Motor neuron (in vitro differentiated cells): ENCODE results near the gene CDC42BPB. TPM values are rescaled to one million over a fixed set of nuclear protein-coding genes. Genes with fewer than 3 reads are reported as not detected.
"Not testable (repeated sequence)": the region's sequence is repeated elsewhere in the genome, so short reads cannot be mapped to it uniquely, and the experiment has no call there.

Experiments
- ATAC-seq, 8 experiments: fragments of 200-7000 bp; cut with Tn5 transposase; replicated peaks in 6 of 8; 2 replicates each; pipeline ENCODE4 v1.8.0; 2021; ENCODE audit warnings: mild to moderate bottlenecking in 8 of 8, moderate library complexity in 8 of 8
- H3K27ac ChIP-seq, 2 donors: fragments of 250-450 bp; sonication (Bioruptor Pico); 2 replicates each; pipeline ENCODE4 v1.9.0; 2021; ENCODE audit warnings: antibody characterized with exemption in 2 of 2, mild to moderate bottlenecking in 2 of 2, moderate library complexity in 1 of 2
- H3K4me1 ChIP-seq, 2 donors: fragments of 250-450 bp; sonication (Bioruptor Pico); replicated peaks in 1 of 2; 2 replicates each; pipeline ENCODE4 v1.6.1; 2021; ENCODE audit warnings: antibody characterized with exemption in 2 of 2, mild to moderate bottlenecking in 2 of 2, moderate library complexity in 1 of 2
- H3K4me3 ChIP-seq, 5 donors: fragments of 250-450 bp; sonication (Bioruptor Pico); 2 replicates each; pipeline ENCODE4 v1.9.0; 2021; ENCODE audit warnings: antibody characterized with exemption in 5 of 5, mild to moderate bottlenecking in 5 of 5, moderate library complexity in 4 of 5
- WGBS, 10 experiments: fragments of 450-650 bp; shearing (Covaris generic); methylation state at CpG; one replicate each; pipeline ENCODE4 v1.0.0; 2022; 5-methylcytosine and 5-hydroxymethylcytosine counted together
- in situ Hi-C, 9 experiments: fragments of 400-800 bp; cut with MboI; loops; one replicate each; pipeline ENCODE4 v1.15.0; 2021; ENCODE audit warnings: low sequenced_read_pairs in 9 of 9, low pct_unique_long_range_greater_than_20kb in 2 of 9; ENCODE audit not compliant: unreplicated experiment in 9 of 9
- total RNA-seq, 8 experiments: library from RNA; unstranded; fragments of 300-600 nt; gene quantifications; 2 replicates each; pipeline versions ENCODE4 v1.2.3 to v1.2.4, GENCODE V29; 2022

CDC42BPB gene
- total RNA-seq, 8 experiments from 2014 or later: 36.9 to 102 (median 56.4) TPM

- in situ Hi-C loops: no loop called here
- ATAC-seq: no peak
- Histone ChIP-seq H3K4me3 (no peak overlapping the region), H3K4me1 (peaks cover 0 to 12% of the 10 kb centered on the region in 2 donors), H3K27ac (no peak overlapping the region)
- 80 to 100% (median 93%) methylated on average over 1 to 9 of the region's 20 CpGs; no CpG with 5 or more reads in 3 of the 10 experiments for WGBS, 10 experiments
These were observed 15.9 kb downstream of the CDC42BPB start for GRCh38 chr14:103041464-103041863.

- 41 to 100% (median 88%) methylated on average over 1 to 5 of the region's 6 CpGs for whole genome bisulfite sequencing, 10 experiments
- no peak for ATAC-seq
- no peak overlapping the region for H3K27ac ChIP-seq
These were observed 23.7 kb downstream of the CDC42BPB start for GRCh38 chr14:103033681-103034096.

GRCh38 chr14:103031956-103032355 lies 25.4 kb downstream of the CDC42BPB start:
- Histone ChIP-seq H3K4me3 (no peak overlapping the region), H3K27ac (no peak overlapping the region), H3K4me1 (no peaks in the 10 kb centered on the region)
- in situ Hi-C loops: no loop called here
- ATAC-seq: peak in 2 of 8 experiments; percentile 34 to 41
- 77 to 100% (median 84%) methylated on average over 1 to 7 of the region's 9 CpGs; no CpG with 5 or more reads in 2 of the 10 experiments for WGBS, 10 experiments

More at GRCh38 chr14:103033681-103034096, 23.7 kb downstream of the CDC42BPB start:
- Histone ChIP-seq H3K4me1 (no peaks in the 10 kb centered on the region), H3K4me3 (no peak overlapping the region)
- in situ Hi-C loops: no loop called here

GRCh38 chr14:103031566-103031911 lies 25.8 kb downstream of the CDC42BPB start:
- WGBS, 10 experiments: 20 to 100% (median 82%) methylated on average over 1 to 6 of the region's 6 CpGs; no CpG with 5 or more reads in 1 of the 10 experiments
- H3K27ac ChIP-seq: no peak overlapping the region
- in situ Hi-C loops: no loop called here
- no peak overlapping the region for H3K4me3 ChIP-seq
- peak in 1 of 8 experiments; percentile 46 for ATAC-seq
- H3K4me1 ChIP-seq: no peaks in the 10 kb centered on the region

- no peaks in the 10 kb centered on the region for H3K4me1 ChIP-seq
- H3K27ac ChIP-seq: no peak overlapping the region
- in situ Hi-C loops: no loop called here
- 24 to 95% (median 85%) methylated on average over 2 to 8 of the region's 13 CpGs for WGBS, 10 experiments
- H3K4me3 ChIP-seq: no peak overlapping the region
- peak in 2 of 8 experiments; percentile 12 to 46 for ATAC-seq
These were observed 26.4 kb downstream of the CDC42BPB start for GRCh38 chr14:103030741-103031565.

GRCh38 chr14:103029936-103030335 lies 27.4 kb downstream of the CDC42BPB start:
- Histone ChIP-seq H3K4me1 (no peaks in the 10 kb centered on the region), H3K27ac (no peak overlapping the region), H3K4me3 (no peak overlapping the region)
- in situ Hi-C loops: no loop called here
- no peak for ATAC-seq
- WGBS, 10 experiments: 84 to 100% (median 100%) methylated on average over 1 to 6 of the region's 9 CpGs; no CpG with 5 or more reads in 7 of the 10 experiments

GRCh38 chr14:103028772-103029171 lies 28.6 kb downstream of the CDC42BPB start:
- in situ Hi-C loops: no loop called here
- H3K4me1 ChIP-seq: no peaks in the 10 kb centered on the region
- no peak overlapping the region for H3K27ac ChIP-seq
- H3K4me3 ChIP-seq: no peak overlapping the region
- ATAC-seq: no peak

GRCh38 chr14:103028161-103028767 lies 29.1 kb downstream of the CDC42BPB start:
- peak in 1 of 8 experiments; percentile 32 for ATAC-seq
- in situ Hi-C loops: no loop called here

GRCh38 chr14:103027451-103027850 lies 29.9 kb downstream of the CDC42BPB start:
- no peak overlapping the region for H3K4me3 ChIP-seq
- in situ Hi-C loops: no loop called here
- H3K27ac ChIP-seq: no peak overlapping the region

More at GRCh38 chr14:103028161-103028767, 29.1 kb downstream of the CDC42BPB start:
- WGBS, 10 experiments: 74 to 100% (median 90%) methylated on average over 2 to 9 of the region's 11 CpGs; no CpG with 5 or more reads in 1 of the 10 experiments
- H3K27ac ChIP-seq: no peak overlapping the region
- no peak overlapping the region for H3K4me3 ChIP-seq
- peaks cover 0 to under 1% of the 10 kb centered on the region in 2 donors for H3K4me1 ChIP-seq

GRCh38 chr14:103026988-103027387 lies 30.4 kb downstream of the CDC42BPB start:
- H3K4me3 ChIP-seq: no peak overlapping the region
- ATAC-seq: peak in 1 of 8 experiments; percentile 8
- peaks cover 9 to 11% of the 10 kb centered on the region in 2 donors for H3K4me1 ChIP-seq
- no peak overlapping the region for H3K27ac ChIP-seq
- WGBS, 10 experiments: 40 to 100% (median 91%) methylated on average over 1 to 3 of the region's 3 CpGs
- in situ Hi-C loops: no loop called here

More at GRCh38 chr14:103027451-103027850, 29.9 kb downstream of the CDC42BPB start:
- peaks cover 6 to 8% of the 10 kb centered on the region in 2 donors for H3K4me1 ChIP-seq
- 69 to 100% (median 90%) methylated on average over 1 to 3 of the region's 3 CpGs; no CpG with 5 or more reads in 1 of the 10 experiments for WGBS, 10 experiments
- no peak for ATAC-seq

- ATAC-seq, H3K27ac ChIP-seq, H3K4me3 ChIP-seq, in situ Hi-C loops: not testable (repeated sequence)
- H3K4me1 ChIP-seq: peaks cover 9 to 11% of the 10 kb centered on the region in 2 donors
- 86 to 100% (median 98%) methylated on average over 1 to 5 of the region's 6 CpGs; no CpG with 5 or more reads in 2 of the 10 experiments for WGBS, 10 experiments
These were observed 31.2 kb downstream of the CDC42BPB start for GRCh38 chr14:103026196-103026595.

GRCh38 chr14:103023881-103024473 lies 33.4 kb downstream of the CDC42BPB start:
- ATAC-seq: peak in 2 of 8 experiments; percentile 5 to 42
- 18 to 100% (median 78%) methylated on average over 1 to 12 of the region's 15 CpGs for WGBS, 10 experiments
- peaks cover 12 to 23% of the 10 kb centered on the region in 2 donors for H3K4me1 ChIP-seq
- in situ Hi-C loops: no loop called here
- no peak overlapping the region for H3K4me3 ChIP-seq
- no peak overlapping the region for H3K27ac ChIP-seq

GRCh38 chr14:103022685-103023044 lies 34.7 kb downstream of the CDC42BPB start:
- Histone ChIP-seq H3K27ac (peak overlapping the region in 1 of 2 donors; percentile 20), H3K4me3 (no peak overlapping the region), H3K4me1 (peaks cover 12 to 23% of the 10 kb centered on the region in 2 donors)
- in situ Hi-C loops: no loop called here
- peak; percentile 51 to 90 (median 70) for ATAC-seq
- 0 to 6% methylated on average over 1 to 2 of the region's 2 CpGs; no CpG with 5 or more reads in 8 of the 10 experiments for WGBS, 10 experiments
